Islet precursor cell (in vitro differentiated cells): ENCODE results near the gene SLC7A11.

Experiments used
- DNase-seq: peaks from one replicate; pipeline ENCODE4 v3.0.0-alpha.2; 2018

Gene SLC7A11

DNA sequence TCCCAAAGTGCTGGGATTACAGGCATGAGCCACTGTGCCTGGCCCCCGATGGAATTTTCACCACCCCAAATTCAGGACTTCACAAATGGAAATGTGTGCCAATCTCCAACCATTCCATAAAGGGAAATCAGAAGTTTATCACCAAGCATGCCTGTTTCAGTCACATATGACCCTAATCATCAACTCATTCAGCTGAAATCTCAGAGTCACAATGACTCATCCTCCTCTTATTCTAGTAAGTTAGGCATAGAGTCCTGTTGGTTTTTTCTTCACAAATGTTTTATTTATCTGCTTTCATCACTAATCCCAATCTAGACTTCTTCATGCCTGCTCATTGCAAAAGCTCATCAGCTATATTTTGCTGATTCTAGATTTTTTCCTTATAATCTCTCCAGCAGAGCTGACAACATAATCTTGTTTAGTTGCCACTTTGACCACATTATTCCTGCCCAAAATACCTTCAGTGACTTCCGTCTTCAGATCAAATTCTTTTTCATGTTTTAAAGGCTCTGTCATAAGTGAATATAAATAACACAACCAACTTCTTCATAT, 83.3 kb downstream of the SLC7A11 start:
- no peak for DNase-seq

DNA sequence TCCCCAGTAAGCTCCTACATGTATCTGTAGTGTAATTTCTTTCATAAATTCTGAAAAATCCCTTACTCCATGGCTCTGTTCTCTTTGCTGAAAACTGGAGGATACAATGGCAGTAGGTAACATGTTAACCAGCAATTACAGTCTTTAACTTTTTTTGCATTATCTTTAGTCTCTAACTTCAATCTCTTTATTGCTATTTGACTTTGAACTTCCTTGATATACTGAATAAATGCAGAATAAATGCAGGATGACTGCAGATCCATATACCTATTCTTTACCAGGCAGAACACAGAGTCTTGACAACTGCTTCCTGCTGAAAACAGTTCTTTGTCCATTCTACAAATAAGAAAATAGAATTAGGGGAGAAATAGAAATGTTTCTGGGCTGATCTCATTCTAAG, 101.3 kb downstream of the SLC7A11 start:
- DNase-seq = no peak

DNA sequence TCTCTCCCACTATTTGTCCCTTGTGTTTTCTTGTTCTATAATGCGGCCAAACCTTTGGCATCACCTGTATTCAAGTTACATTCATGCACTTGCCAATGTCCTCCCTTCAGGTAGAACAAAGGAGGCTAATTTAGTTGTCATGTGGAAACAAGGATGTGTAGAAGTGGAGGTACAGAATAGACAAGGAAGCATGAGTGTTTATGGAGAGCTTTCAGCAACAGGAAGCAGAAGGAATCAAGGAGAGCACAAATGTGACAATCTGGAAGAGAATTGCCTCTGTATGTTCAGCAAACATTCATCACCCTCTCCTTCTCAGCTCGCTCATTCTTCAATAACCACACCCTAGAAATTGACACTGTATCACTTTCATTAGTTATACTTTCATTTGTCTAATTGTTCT, 103.4 kb downstream of the SLC7A11 start:
- DNase-seq = no peak

DNA sequence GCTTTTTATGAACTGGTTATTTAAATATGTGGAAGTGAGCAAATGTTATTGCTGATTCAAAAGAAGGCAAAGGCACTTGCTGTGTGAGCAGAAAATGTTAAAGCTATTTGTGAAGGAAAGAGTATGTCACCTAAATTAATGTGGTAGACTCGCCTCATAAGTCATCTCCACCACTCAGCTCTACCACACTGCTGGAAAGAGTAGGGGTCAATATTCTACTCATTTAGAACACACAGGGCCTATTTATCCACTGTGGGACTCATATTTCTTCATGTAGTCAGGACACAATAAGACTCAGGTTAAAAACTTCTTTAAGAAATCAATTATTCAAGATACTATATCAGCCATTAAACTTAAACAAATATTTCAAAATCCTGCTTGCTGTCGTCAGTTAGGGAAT, 106.5 kb downstream of the SLC7A11 start:
- no peak for DNase-seq

DNA sequence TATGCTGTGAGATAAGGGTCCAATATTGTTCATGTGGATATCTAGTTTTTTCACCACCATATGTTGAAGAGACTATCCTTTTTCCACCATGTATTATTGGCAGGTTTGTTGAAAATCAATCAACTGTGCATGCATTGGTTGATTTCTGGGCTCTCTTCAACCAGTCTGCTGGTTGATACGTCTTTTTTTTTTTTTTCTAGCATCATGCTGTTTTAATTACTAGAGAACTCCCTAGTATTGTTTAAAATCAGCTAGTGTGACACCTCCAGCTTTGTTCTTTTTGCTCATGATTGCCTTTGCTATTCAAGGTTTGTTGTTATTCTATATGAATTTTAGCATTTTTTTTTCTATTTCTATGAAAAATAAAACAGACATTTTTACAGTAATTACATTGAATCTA, 123.9 kb downstream of the SLC7A11 start:
- no peak for DNase-seq

DNA sequence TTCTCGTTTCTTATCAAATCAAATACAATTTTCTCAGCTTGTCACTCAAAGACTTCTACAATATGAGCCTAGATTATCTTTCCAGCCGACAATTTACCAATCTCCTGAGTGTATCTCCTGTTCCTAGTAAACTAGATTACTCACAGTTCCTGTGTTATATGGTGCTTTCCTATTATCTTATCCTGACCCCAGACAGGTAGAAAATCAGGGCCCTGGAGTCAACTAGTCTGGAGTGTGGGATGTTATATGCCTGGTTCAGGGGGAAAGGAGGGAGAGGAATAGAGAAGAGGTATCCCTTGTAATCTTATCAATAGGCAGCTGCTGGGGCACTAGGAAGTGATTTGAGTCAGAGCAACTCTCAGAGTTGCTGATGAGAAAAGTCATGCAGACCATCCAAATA, 127.1 kb downstream of the SLC7A11 start:
- DNase-seq = no peak

DNA sequence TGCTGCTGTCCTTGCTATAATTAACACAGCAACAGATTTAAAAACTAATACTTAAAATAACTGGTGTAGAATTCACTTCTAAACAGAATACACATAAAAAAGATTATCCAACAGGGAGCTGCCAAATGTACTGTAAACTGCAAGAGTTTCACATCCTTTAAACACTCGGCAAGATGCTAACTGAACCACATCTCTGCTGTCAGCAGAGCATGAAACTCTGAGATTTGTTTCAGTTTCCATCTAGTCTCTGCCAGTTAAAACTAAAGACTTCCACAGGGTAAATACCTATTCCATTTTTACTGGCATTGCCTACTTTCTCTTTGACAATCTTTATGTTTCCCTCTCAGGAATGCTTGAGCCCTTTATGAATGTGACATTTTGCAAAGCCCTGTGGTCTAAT, 127.7 kb downstream of the SLC7A11 start:
- DNase-seq = no peak
